Suprapubic skin (tissue), 4 donors: ENCODE data around the gene AGMO.
"Not testable (repeated sequence)": the region's sequence is repeated elsewhere in the genome, so short reads cannot be mapped to it uniquely, and the experiment has no call there.

Experiments
- EP300 ChIP-seq: sonication (generic); formaldehyde crosslinking; IDR thresholded peaks from one replicate; pipeline ENCODE4 v1.6.1; 2017; ENCODE audit warnings: antibody characterized with exemption
- POLR2A ChIP-seq, 2 donors: fragments of 450-650 bp; IDR thresholded peaks; one replicate each; pipeline ENCODE4 v1.6.1; 2017; ENCODE audit warnings: antibody characterized with exemption in 2 of 2, mild to moderate bottlenecking in 2 of 2, moderate library complexity in 2 of 2
- POLR2AphosphoS5 ChIP-seq, 3 donors: sonication (generic); formaldehyde crosslinking; IDR thresholded peaks; one replicate each; pipeline ENCODE4 v1.6.1; 2017; ENCODE audit warnings: antibody characterized with exemption in 3 of 3
- TF ChIP-seq, protein P1 (sequence below), 2 donors: fragments of 200-600 bp in 1 of 2; fragments of 450-650 bp in 1 of 2; sonication (generic) in 1 of 2; IDR thresholded peaks; one replicate each; pipeline ENCODE4 v1.5.1; 2016 to 2019; ENCODE audit warnings: antibody characterized with exemption in 2 of 2, mild to moderate bottlenecking in 1 of 2, moderate library complexity in 1 of 2

DNA sequence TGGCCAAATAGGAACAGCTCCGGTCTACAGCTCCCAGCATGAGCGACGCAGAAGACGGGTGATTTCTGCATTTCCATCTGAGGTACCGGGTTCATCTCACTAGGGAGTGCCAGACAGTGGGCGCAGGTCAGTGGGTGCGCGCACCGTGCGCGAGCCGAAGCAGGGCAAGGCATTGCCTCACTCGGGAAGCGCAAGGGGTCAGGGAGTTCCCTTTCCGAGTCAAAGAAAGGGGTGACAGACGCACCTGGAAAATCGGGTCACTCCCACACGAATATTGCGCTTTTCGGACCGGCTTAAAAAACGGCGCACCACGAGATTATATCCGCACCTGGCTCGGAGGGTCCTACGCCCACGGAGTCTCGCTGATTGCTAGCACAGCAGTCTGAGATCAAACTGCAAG lies 14.5 kb downstream of the AGMO start:
- not testable (repeated sequence) for TF ChIP-seq POLR2AphosphoS5 (IDR thresholded peaks at IDR 0.05); EP300; POLR2A (IDR thresholded peaks at IDR 0.05)
- TF ChIP-seq, protein P1, sequence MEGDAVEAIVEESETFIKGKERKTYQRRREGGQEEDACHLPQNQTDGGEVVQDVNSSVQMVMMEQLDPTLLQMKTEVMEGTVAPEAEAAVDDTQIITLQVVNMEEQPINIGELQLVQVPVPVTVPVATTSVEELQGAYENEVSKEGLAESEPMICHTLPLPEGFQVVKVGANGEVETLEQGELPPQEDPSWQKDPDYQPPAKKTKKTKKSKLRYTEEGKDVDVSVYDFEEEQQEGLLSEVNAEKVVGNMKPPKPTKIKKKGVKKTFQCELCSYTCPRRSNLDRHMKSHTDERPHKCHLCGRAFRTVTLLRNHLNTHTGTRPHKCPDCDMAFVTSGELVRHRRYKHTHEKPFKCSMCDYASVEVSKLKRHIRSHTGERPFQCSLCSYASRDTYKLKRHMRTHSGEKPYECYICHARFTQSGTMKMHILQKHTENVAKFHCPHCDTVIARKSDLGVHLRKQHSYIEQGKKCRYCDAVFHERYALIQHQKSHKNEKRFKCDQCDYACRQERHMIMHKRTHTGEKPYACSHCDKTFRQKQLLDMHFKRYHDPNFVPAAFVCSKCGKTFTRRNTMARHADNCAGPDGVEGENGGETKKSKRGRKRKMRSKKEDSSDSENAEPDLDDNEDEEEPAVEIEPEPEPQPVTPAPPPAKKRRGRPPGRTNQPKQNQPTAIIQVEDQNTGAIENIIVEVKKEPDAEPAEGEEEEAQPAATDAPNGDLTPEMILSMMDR (IDR thresholded peaks at IDR 0.05) = not testable (repeated sequence)
